GM19099 (cell line): ENCODE data around the gene MYL10.

ENCODE experiments used
- POLR2A ChIP-seq: IDR thresholded peaks from 3 replicates; pipeline ENCODE4 v1.6.1; 2011; ENCODE audit warnings: low read depth; ENCODE audit not compliant: insufficient read length; ENCODE audit errors: extremely low read depth

The MYL10 gene

DNA sequence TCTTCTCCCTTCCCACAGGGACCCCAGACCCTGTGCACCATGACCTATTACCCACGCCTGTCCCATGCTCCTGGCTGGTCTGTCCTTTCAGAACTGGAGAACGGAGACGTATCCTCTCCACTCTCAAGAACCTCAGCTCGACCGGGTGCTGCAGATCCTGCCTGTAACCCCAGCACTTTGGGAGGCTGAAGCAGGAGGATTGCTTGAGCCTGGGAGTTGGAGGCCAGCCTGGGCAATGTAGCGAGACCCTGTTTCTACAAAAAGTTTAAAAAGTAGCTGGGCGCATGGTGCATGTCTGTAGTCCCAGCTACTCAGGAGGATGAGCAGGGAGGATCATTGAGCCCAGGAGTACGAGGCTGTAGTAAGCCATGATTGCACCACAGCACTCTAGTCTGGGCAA, 37.2 kb upstream of the MYL10 start:
- no peak for TF ChIP-seq POLR2A

DNA sequence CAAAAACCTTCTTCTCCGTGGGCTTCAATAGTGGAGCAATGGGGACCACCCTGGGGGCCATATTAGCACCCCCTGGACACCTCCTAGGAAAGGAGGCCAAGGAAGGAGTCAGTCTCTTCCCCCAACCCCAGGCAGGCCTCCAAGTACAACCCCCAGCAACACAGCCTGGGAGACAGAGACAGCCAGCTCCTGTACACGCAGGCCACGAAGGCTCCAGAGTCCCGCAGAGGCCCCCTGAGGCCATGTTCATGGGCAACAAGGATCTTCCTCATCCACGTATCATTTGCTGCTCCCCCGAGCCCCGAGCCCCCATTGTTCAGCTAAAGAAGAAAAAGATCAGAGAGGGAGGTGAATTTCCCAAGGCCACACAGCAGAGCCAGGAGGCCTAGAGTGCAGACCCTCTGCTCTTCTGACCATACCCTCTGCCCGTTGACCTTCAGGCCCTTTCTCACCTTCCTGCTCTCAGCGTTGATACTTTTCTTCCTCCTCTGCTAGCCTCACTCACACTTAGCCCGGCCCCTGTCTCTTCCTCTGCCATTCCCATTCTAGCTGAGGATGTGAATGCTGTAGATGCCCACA, 35.9 kb upstream of the MYL10 start:
- TF ChIP-seq POLR2A = no peak

DNA sequence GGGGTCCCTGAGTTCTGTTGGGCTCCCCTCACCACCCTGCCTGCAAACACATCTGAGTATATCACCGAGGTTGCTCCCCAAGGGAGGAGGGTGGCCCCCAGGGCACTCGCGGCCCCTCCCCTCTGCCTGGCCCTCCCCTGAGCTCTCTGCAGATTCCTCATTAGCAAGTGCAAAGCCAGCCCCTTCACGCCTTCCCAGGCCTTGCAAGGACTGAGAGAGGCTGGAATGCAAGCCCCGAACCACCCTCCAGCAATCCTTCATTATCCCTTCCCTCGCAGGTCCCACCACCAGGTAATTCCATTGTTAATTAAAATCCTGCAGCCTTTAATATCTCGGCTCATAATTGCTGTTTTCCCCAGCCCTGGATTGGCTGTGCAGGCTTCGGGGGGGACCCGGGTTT, 35.3 kb upstream of the MYL10 start:
- no peak for TF ChIP-seq POLR2A

DNA sequence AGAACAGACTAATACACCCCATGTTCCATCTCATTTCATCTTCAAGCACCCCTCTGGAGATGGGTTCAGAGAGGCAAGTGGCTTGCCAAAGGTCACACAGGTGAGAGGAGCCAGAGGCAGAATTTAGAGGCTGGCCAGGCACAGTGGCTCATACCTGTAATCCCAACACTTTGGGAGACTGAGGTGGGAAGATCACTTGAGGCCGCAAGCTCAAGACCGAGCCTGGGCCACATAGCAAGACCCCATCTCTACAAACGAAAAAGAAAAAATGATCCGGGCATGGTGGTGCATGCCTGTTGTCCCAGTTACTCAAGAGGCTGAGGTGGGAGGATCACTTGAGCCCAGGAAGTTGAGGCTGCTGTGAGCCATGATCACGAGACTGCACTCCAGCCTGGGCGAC, 34.7 kb upstream of the MYL10 start:
- TF ChIP-seq POLR2A = no peak

DNA sequence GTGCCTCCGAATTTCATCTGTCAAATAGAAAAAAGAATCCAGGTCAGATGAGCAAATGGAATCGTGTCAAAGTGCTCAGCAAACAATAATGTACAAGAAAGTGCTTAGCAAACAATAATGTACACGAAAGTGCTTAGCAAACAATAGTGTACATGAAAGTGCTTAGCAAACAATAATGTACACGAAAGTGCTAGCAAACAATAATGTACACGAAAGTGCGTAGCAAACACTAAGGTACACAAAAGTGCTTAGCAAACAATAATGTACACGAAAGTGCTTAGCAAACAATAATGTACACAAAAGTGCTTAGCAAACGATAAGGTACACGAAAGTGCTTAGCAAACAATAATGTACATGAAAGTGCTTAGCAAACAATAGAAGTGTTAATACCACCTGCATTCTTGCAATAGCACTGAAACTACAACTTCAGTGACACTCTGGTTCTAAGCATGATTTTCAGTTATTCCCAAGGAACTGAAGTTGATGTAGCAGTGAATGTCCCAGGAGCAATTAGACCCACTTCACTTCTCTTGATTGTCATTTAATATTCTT, 33.4 kb upstream of the MYL10 start:
- no peak for TF ChIP-seq POLR2A

DNA sequence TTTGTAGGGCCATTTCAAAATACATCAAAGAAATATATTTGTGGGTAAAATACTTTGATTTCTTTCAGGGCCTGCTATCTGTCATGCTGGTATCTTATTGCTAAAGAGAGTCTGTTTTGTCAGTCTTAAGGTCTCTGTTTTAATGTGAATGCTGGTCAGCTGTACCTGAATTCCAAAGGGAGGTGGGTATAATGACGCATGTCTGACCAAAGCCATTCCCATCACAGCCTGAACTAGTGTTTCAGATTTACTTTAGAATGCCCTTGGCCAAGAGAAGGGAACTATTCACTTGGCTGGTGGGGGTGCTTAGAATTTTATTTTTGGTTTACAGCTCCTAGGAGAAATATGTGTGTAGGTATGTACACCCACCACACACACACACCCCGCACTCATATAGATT, 30.6 kb upstream of the MYL10 start:
- TF ChIP-seq POLR2A = no peak

DNA sequence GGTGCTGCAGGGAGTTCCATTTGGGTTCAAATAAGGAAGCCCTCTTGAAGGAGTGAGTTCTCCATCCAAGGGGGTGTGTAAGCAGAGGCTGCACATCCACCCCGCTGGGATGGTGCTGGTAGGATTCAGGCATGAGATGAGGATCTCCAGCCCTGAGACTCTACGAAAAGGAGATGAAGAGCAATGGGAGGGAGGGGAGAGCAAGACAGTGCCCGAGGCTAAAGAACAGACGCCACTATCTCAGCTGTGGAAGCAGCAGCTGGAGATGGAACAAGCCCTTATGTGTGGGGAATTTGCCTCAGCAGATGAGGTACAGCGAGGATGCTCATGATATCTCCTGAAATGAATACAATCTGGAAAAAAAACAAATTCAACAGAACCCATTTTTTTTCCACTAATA, 28.1 kb upstream of the MYL10 start:
- TF ChIP-seq POLR2A = no peak

DNA sequence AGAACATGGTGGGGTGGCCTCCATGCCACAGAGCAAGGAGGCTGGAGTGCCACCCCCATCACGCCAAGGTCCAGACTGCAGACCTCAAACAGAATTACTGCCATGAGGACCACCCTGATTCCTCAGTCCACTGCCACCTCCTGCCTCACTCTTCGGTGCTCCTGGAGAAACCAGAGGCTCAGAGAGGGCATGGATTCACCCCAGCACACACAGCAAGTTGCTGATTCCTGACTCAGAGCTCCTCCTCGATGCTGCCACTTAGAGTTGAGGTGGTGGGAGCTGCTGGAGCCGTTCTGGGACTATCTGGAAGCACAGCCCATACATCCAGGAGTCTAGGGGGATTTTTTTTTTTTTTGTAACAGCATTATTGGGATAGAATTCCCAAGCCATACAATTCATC, 22.0 kb upstream of the MYL10 start:
- TF ChIP-seq POLR2A = no peak

DNA sequence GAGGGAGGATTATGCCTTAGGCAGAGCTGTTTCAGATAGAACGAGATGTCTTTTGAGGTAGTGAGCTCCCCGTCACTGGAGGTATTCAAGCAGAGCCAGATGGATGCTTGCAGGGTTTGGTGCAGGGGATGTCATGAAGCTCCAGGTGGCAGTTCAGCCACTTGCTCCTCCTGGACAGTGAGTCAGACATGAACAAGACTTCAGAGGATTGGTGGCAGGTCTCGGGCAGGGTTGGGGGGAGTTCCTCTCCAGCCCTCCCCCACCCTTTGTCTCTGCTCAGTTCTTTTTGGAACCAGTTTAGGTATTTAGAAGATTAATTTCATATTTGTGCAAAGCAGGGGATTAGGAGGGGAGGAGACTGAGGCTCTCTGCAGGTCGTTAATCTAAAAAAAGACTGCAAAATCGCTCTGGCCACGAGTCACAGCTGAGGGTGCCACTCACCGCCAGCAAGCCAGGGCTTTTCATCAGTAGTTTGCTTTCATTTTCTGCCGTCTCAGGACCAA, 21.5 kb upstream of the MYL10 start:
- TF ChIP-seq POLR2A = no peak

DNA sequence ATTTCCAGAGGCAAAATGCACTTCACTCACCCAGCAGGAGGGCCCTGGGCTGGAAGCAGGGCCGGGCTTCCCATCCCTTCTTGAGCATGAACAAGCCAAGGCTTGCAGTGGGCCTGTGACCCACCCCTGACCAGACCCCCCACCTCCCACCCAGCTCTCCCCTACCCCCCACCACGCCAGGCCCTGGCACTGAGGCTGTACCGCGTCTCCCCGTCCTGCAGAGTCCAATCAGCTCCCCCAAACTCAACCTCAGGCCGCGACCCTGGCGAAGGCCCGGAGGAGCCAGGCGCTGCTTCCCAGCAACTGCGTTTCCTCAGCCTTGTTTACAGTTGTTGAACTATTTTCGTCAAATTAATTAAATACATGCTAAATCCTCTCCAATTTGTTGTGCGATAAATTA, 16.9 kb upstream of the MYL10 start:
- no peak for TF ChIP-seq POLR2A

DNA sequence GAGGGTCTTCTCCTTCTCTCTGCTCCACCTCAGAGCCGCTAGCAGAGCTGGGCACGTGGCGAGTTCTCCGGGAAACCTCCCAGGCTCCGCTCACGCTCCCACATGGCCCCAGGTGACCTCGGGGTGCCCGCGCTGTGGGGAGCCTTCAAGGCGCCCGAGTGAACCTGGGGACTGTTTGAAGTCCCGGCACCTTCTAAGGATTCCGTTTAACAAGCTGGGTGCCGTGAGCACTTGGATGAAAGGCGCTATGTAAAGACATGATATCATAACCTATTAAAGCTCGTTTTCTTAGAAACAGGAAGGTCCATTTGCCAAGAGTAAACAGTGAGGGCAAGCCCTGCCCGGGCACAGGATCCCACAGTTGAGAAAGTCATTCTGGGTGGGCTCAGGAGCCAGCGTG, 15.8 kb upstream of the MYL10 start:
- no peak for TF ChIP-seq POLR2A

DNA sequence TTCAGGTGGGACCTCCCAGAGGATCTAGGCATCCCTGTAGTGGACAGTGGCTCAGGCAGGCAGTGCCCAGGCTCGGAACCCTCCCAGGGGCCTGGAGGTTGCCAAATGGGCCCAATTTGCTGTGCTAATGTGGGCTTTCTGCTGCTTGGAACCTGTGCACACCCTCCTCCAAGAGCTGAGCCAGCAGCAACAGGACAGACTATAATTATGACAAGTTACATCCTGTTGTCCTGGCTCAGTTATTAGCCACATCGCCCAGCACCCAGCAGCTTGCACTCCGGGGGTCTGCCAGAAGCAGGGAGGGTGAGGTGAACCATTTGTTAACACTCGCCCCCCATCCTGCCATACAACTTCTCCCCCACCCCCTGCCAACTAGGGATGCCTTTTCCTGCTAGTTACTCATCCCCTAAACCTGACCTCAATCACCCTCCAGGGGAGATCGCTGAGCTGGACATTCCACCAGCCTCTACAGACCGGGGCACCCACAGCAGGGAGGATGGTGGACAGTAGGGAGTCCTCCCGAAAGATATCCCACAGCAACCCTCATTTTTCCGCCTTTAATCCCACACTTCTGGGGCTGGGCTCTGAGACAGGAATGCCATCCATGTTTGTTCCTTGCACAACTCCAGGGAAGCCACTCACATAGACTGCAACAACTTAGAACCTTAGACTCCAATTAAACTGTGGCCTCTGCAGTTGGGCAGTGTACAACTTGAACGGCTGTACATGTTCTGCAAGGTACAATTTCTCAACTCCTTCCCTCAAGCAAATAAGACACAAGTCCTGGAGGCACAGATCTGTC, 7.9 kb upstream of the MYL10 start:
- TF ChIP-seq POLR2A = no peak

DNA sequence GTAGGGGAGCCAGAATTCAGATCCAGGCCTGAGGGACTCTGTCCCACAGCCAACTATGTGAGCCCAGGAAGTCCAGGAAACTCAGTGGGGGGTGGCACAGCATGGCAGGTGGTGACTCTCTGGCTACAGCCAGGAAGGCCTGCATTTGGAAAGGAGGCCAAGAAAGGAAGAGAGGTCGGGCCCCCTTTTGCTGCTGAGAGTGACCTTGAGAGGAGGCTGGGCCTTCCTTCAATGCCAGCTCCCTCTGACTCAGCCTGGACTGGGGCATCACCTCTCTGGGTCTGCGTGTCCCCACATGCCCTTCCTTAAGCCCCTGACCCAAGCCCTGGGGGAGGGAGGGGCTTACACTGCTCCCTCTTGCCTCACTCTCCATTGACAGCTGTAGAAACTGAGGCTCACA, 6.4 kb upstream of the MYL10 start:
- TF ChIP-seq POLR2A = no peak

DNA sequence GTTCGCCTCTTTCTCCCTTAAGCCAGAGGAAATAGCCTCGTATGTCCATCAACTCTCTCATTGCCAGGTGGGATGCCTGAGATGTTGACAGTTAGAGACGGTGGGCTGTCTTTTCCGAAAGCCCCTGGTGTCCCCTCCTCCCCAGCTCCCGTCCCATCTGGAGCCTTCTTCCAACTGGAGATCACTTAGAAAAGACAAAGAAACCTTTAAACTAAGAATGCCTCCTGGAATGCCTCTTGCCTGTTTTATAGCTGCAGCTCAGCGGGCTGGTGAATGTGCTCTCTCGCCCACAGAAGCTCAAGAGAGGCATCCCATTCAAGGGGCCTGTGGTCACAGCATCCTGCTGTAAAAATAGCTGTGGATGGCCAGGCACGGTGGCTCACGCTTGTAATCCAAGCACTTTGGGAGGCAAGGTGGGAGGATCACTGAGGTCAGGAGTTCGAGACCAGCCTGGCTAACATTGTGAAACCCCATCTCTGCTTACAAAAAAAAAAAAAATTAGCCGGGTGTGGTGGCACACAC, 5.2 kb upstream of the MYL10 start:
- no peak for TF ChIP-seq POLR2A

DNA sequence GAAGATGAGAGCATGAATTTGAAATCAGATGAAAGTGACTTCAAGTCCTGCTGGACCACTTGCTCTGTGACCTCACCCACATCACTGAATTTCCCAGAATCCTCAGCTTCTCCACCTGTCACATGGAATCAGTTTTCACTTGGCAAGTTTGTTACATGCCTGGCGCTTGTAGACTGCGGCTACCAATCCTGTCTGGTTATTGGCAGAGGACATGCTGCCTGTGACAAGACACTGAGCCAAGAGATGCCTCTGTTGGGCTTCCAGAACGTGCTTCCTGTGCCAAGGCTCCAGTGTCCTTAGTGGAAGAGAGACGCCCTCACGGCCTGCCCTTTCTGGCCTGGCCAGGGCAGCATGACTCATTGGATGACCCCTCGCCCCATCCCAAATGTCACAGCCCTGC, 4.4 kb upstream of the MYL10 start:
- no peak for TF ChIP-seq POLR2A

DNA sequence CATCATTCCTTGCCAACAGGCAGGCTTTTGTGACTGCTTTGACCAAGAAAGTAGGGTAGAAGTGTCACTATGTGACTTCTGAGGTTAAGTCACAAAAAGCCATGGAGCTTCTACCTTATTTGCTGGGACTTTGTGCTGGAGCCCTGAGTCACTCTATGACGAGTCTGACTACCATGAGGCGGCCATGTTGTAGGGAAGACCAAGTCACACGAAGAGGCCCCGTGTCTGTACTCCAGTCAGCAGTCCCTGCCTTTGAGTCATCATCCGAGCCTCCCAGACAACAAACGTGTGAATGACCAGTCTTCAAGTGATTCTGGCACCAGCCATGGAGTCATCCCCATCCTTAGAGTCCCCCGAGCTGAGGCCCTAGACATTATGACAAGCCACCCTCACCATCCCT, 3.5 kb upstream of the MYL10 start:
- no peak for TF ChIP-seq POLR2A

DNA sequence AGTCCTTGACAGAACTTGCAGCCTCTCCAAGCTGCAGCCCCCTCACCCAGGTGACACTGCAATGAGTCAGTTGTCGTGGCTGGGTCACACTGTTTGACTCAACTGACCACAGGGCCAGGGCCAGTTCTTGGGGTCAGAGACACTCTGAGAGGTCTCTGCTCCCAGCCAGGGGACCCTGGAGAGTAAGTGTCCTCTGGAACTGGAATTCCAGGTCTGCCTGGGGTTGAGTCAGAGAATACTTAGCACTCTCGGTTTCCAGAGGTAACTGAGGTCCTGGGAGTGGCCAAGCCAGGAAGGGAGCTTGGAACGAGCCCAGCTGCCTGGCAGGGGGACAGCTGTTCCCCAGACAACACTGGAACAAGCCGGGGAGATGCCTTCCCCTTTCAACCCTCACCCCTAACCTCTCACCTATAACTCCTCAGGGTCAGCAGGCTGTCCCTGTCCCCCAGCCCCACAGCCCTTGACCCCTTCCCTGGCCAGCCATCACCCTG, 2.2 kb upstream of the MYL10 start:
- no peak for TF ChIP-seq POLR2A

DNA sequence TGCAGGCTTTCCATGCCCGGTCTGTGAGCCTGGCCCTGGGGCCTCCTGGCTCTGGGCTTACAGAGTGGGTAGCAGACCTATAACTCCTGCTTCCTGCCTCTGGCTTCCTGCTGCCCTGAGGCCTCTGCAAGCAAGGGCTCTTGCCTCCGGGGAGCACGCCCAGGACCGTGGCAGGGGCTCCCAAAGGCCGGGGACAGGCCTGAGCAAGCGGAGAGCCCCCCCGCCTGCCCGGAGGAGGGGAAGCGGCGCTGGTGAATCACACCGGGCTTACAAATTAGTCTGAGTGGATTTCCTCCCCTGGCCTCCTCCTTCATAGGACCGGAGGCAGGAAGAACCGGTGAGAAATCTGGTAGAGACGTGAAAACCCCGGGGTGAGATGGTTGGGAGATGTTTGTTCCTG, 1.5 kb upstream of the MYL10 start:
- no peak for TF ChIP-seq POLR2A
